Right cardiac atrium (tissue), 5 donors: ENCODE results near the gene MYO5B. TPM values are rescaled to one million over a fixed set of nuclear protein-coding genes. Genes with fewer than 3 reads are reported as not detected.

ENCODE experiments used
- ATAC-seq, 2 donors: fragments of 200-7000 bp; cut with Tn5 transposase; one replicate each; pipeline versions ENCODE4 v1.8.0 to v1.9.1; 2020; ENCODE audit warnings: moderate library complexity in 2 of 2, mild to moderate bottlenecking in 1 of 2
- DNase-seq, 3 donors: peaks; one replicate each; pipeline ENCODE4 v3.0.0-alpha.2; 2020
- H3K27ac ChIP-seq: one replicate; pipeline ENCODE4 v1.5.1; 2013; ENCODE audit warnings: mild to moderate bottlenecking, low read length, control low read depth, moderate library complexity
- H3K27me3 ChIP-seq: one replicate; pipeline ENCODE4 v1.6.1; 2013; ENCODE audit not compliant: control insufficient read depth, insufficient read depth
- H3K4me1 ChIP-seq: one replicate; pipeline ENCODE4 v1.6.1; 2013; ENCODE audit warnings: low read length; ENCODE audit not compliant: control insufficient read depth, insufficient read depth
- H3K4me3 ChIP-seq: one replicate; pipeline ENCODE4 v1.5.1; 2013; ENCODE audit warnings: low read length, control low read depth
- H3K9me3 ChIP-seq: one replicate; pipeline ENCODE4 v1.6.1; 2013; ENCODE audit warnings: low read length; ENCODE audit not compliant: control insufficient read depth
- WGBS: extraction: QIAGEN DNeasy Blood & Tissue Kit; methylation state at CpG from one replicate; pipeline ENCODE4 v1.1.7; 2013; 5-methylcytosine and 5-hydroxymethylcytosine counted together
- intact Hi-C, 4 donors: fragments of 100-400 bp; cut with DNase I; formaldehyde crosslinking; loops; one replicate each; pipeline versions ENCODE4 v1.11.0 to v1.14.0; 2022 to 2023
- polyA plus RNA-seq: library from polyadenylated mRNA; stranded (reverse); fragments of 200-250 nt; gene quantifications from one replicate; pipeline ENCODE4 v1.2.3, GENCODE V29; 2013
- total RNA-seq, 4 donors: library from RNA; stranded (reverse); fragmentation: NEBNext Ultra II Directional; extraction: Animal tissue kit (Norgen Biotek cat#: 25700); gene quantifications; one replicate each; pipeline ENCODE4 v1.2.1, GENCODE V29; 2021
- donor health status: healthy with polysubstance abuse.
- donor health status: DM: no; HTN: yes; CAD: no.
- donor health status: DM: no; HTN: no; CAD: no.
- donor health status: DM: no; HTN: yes; CAD: no; lungs with severe emphysema.
- donor health status: DM: yes; HTN: yes; CAD: no.

The MYO5B gene
- total and polyA plus RNA-seq, 5 donors, result 1.4 to 4.5 (median 3.1) TPM

- Histone ChIP-seq H3K9me3 (no peaks in the 10 kb centered on the region), H3K4me3 (no peak overlapping the region), H3K4me1 (peaks cover 2% of the 10 kb centered on the region), H3K27me3 (no peaks in the 10 kb centered on the region), H3K27ac (no peak overlapping the region)
- 84% methylated on average over 8 of the region's 8 CpGs for WGBS
- intact Hi-C loops, result loop anchor here in 1 of 4 donors (10.0 kb wide), 1 partner anchor 289 kb away; the partner anchor contains the start of gene LIPG
- no peak for ATAC-seq
- no peak for DNase-seq
Measured at GRCh38 chr18:49853436-49853835, 341.5 kb downstream of the MYO5B start.

GRCh38 chr18:49853011-49853410, 341.9 kb downstream of the MYO5B start:
- Histone ChIP-seq H3K9me3 (no peaks in the 10 kb centered on the region), H3K27ac (no peak overlapping the region), H3K4me1 (peaks cover 2% of the 10 kb centered on the region), H3K4me3 (no peak overlapping the region), H3K27me3 (no peaks in the 10 kb centered on the region)
- DNase-seq (no peak), ATAC-seq (no peak)
- intact Hi-C loops, result loop anchor here in 1 of 4 donors (10.0 kb wide), 1 partner anchor 288 kb away; the partner anchor contains the start of gene LIPG
- 84% methylated on average over 7 of the region's 7 CpGs for WGBS

GRCh38 chr18:49851624-49852023, 343.3 kb downstream of the MYO5B start:
- Histone ChIP-seq H3K27ac (no peak overlapping the region), H3K27me3 (no peaks in the 10 kb centered on the region), H3K4me1 (peaks cover 2% of the 10 kb centered on the region), H3K9me3 (no peaks in the 10 kb centered on the region), H3K4me3 (no peak overlapping the region)
- intact Hi-C loops, result loop anchor here in 1 of 4 donors (10.0 kb wide), 1 partner anchor 287 kb away; the partner anchor contains the start of gene LIPG
- no peak for DNase-seq
- WGBS, result 85% methylated on average over 4 of the region's 4 CpGs
- no peak for ATAC-seq

- no peaks in the 10 kb centered on the region for H3K9me3 ChIP-seq
- intact Hi-C loops, result loop anchor here in 1 of 4 donors (10.0 kb wide), 1 partner anchor 286 kb away; the partner anchor contains the start of gene LIPG
- H3K27me3 ChIP-seq, result no peaks in the 10 kb centered on the region
- DNase-seq, result no peak
- WGBS, result 93% methylated on average over 8 of the region's 8 CpGs
- H3K27ac ChIP-seq, result no peak overlapping the region
- H3K4me3 ChIP-seq, result no peak overlapping the region
- ATAC-seq, result no peak
- H3K4me1 ChIP-seq, result peaks cover 2% of the 10 kb centered on the region
Measured at GRCh38 chr18:49850636-49851035, 344.3 kb downstream of the MYO5B start.

GRCh38 chr18:49849331-49850217, 345.4 kb downstream of the MYO5B start:
- 37% methylated on average over 14 of the region's 14 CpGs for WGBS
- intact Hi-C loops, result loop anchor here in 2 of 4 donors (5.0 to 10.0 kb wide), 2 partner anchors 47 to 285 kb away; partner anchors contain the start of gene LIPG (in 1 of the 2)
- Histone ChIP-seq H3K27me3 (no peaks in the 10 kb centered on the region), H3K27ac (no peak overlapping the region), H3K9me3 (no peaks in the 10 kb centered on the region), H3K4me3 (no peak overlapping the region), H3K4me1 (peaks cover 2% of the 10 kb centered on the region)
- DNase-seq (peak in 2 of 3 donors; percentile 48 to 49), ATAC-seq (peak; percentile 66 to 80)

- DNase-seq, result no peak
- intact Hi-C loops, result loop anchor here in 1 of 4 donors (5.0 kb wide), 1 partner anchor 46 kb away; no protein-coding TSS in a partner anchor
- Histone ChIP-seq H3K4me3 (no peak overlapping the region), H3K4me1 (peaks cover 2% of the 10 kb centered on the region), H3K27me3 (no peaks in the 10 kb centered on the region), H3K9me3 (no peaks in the 10 kb centered on the region), H3K27ac (no peak overlapping the region)
- no peak for ATAC-seq
- WGBS, result 81% methylated on average over 4 of the region's 4 CpGs
Measured at GRCh38 chr18:49848115-49848514, 346.8 kb downstream of the MYO5B start.

GRCh38 chr18:49847524-49847923, 347.4 kb downstream of the MYO5B start:
- no peaks in the 10 kb centered on the region for H3K27me3 ChIP-seq
- WGBS, result 89% methylated on average over 8 of the region's 8 CpGs

GRCh38 chr18:49846718-49847470, 348.1 kb downstream of the MYO5B start:
- H3K4me3 ChIP-seq, result no peak overlapping the region
- no peaks in the 10 kb centered on the region for H3K27me3 ChIP-seq
- 66% methylated on average over 10 of the region's 10 CpGs for WGBS
- no peak for DNase-seq
- intact Hi-C loops, result loop anchor here in 1 of 4 donors (5.0 kb wide), 1 partner anchor 45 kb away; no protein-coding TSS in a partner anchor
- H3K4me1 ChIP-seq, result peaks cover 2% of the 10 kb centered on the region
- H3K9me3 ChIP-seq, result no peaks in the 10 kb centered on the region
- no peak for ATAC-seq
- no peak overlapping the region for H3K27ac ChIP-seq

More at GRCh38 chr18:49847524-49847923, 347.4 kb downstream of the MYO5B start:
- H3K4me3 ChIP-seq, result no peak overlapping the region
- ATAC-seq (no peak), DNase-seq (no peak)
- no peaks in the 10 kb centered on the region for H3K9me3 ChIP-seq
- intact Hi-C loops, result loop anchor here in 1 of 4 donors (5.0 kb wide), 1 partner anchor 45 kb away; no protein-coding TSS in a partner anchor
- H3K4me1 ChIP-seq, result peaks cover 2% of the 10 kb centered on the region
- H3K27ac ChIP-seq, result no peak overlapping the region

- no peak for ATAC-seq
- Histone ChIP-seq H3K4me1 (peaks cover 2% of the 10 kb centered on the region), H3K9me3 (no peaks in the 10 kb centered on the region), H3K27ac (no peak overlapping the region), H3K27me3 (no peaks in the 10 kb centered on the region), H3K4me3 (no peak overlapping the region)
- intact Hi-C loops, result loop anchor here in 1 of 4 donors (5.0 kb wide), 1 partner anchor 44 kb away; no protein-coding TSS in a partner anchor
- 48% methylated on average over 5 of the region's 5 CpGs for WGBS
- peak in 1 of 3 donors; percentile 54 for DNase-seq
Measured at GRCh38 chr18:49846361-49846662, 348.6 kb downstream of the MYO5B start.

- H3K4me3 ChIP-seq, result no peak overlapping the region
- intact Hi-C loops, result loop anchor here in 1 of 4 donors (5.0 kb wide), 1 partner anchor 43 kb away; no protein-coding TSS in a partner anchor
- DNase-seq, result no peak
- H3K4me1 ChIP-seq, result peaks cover 2% of the 10 kb centered on the region
- no peak overlapping the region for H3K27ac ChIP-seq
- H3K27me3 ChIP-seq, result no peaks in the 10 kb centered on the region
- 58% methylated on average over 6 of the region's 6 CpGs for WGBS
- H3K9me3 ChIP-seq, result no peaks in the 10 kb centered on the region
- no peak for ATAC-seq
Measured at GRCh38 chr18:49845629-49846360, 349.2 kb downstream of the MYO5B start.
